Panc1 (cell line): ENCODE data around the gene PLCL1. TPM values are rescaled to one million over a fixed set of nuclear protein-coding genes. Genes with fewer than 3 reads are reported as not detected.

Experiments
- ATAC-seq: fragments of 200-7000 bp; cut with Tn5 transposase; 2 replicates; pipeline ENCODE4 v1.9.1; 2020; ENCODE audit warnings: mild to moderate bottlenecking, moderate library complexity
- BruUV-seq: library from RNA; stranded (reverse); fragments of 400-500 nt; replicated peaks from 2 replicates; lab custom pipeline; 2021; lab: Mats Ljungman, UMichigan
- CTCF ChIA-PET: fragments of 300-600 bp; sonication (Branson Sonifier 250); formaldehyde crosslinking; loops from one replicate; lab custom pipeline; 2022; ENCODE audit warnings: antibody characterized with exemption; lab: Charles Lee
- POLR2A ChIA-PET: fragments of 300-600 bp; sonication (Branson Sonifier 250); formaldehyde crosslinking; loops from one replicate; lab custom pipeline; 2022; ENCODE audit warnings: antibody characterized with exemption; lab: Charles Lee
- DNase-seq: peaks from one replicate; pipeline ENCODE4 v3.0.0-alpha.2; 2010; ENCODE audit warnings: low read depth, low spot score
- H3K27ac ChIP-seq: 2 replicates; pipeline ENCODE4 v1.5.1; 2011; ENCODE audit warnings: mild to moderate bottlenecking, low read length, inconsistent platforms
- H3K27me3 ChIP-seq: fragments of 200-500 bp; sonication (Bioruptor generic); 2 replicates; pipeline ENCODE4 v1.6.0; 2014; ENCODE audit warnings: low read length, inconsistent platforms; ENCODE audit not compliant: control insufficient read depth, insufficient read depth
- H3K36me3 ChIP-seq: fragments of 200-500 bp; sonication (Bioruptor generic); 2 replicates; pipeline ENCODE4 v1.5.1; 2014; ENCODE audit warnings: inconsistent platforms, mild to moderate bottlenecking, low read length, moderate library complexity; ENCODE audit not compliant: control insufficient read depth, insufficient read depth
- H3K4me1 ChIP-seq: 2 replicates; pipeline ENCODE4 v1.5.1; 2011; ENCODE audit warnings: inconsistent platforms, mild to moderate bottlenecking, low read length, moderate library complexity; ENCODE audit not compliant: control insufficient read depth, insufficient read depth
- H3K4me3 ChIP-seq, 2 experiments: 2 replicates each; pipeline ENCODE4 v1.5.1; 2011 to 2012; ENCODE audit warnings: low read depth in 2 of 2, low read length in 2 of 2, mild to moderate bottlenecking in 2 of 2, inconsistent platforms in 1 of 2, moderate library complexity in 1 of 2
- H3K9me3 ChIP-seq: fragments of 200-500 bp; sonication (Bioruptor generic); 2 replicates; pipeline ENCODE4 v1.5.1; 2014; ENCODE audit warnings: low read depth, mild to moderate bottlenecking, inconsistent platforms, low read length, moderate library complexity; ENCODE audit not compliant: control insufficient read depth, insufficient read depth
- POLR2AphosphoS5 ChIP-seq: IDR thresholded peaks from 2 replicates; pipeline ENCODE4 v1.6.1; 2012; ENCODE audit warnings: mild to moderate bottlenecking, low read depth, low read length, moderate library complexity
- SIN3A ChIP-seq: IDR thresholded peaks from 2 replicates; pipeline ENCODE4 v1.6.1; 2012; ENCODE audit warnings: low read depth, mild to moderate bottlenecking, low read length, moderate library complexity, borderline replicate concordance; ENCODE audit not compliant: insufficient read depth
- TCF7L2 ChIP-seq: IDR thresholded peaks from 2 replicates; pipeline ENCODE4 v1.6.1; 2011; ENCODE audit warnings: mild to moderate bottlenecking, low read depth, low read length, inconsistent platforms
- in situ Hi-C: cut with HindIII; loops from 2 replicates; pipeline ENCODE4 v1.10.0; 2016; ENCODE audit warnings: low sequenced_read_pairs, low pct_unique_long_range_greater_than_20kb
- intact Hi-C: fragments of 100-400 bp; cut with micrococcal nuclease; formaldehyde crosslinking; loops from one replicate; pipeline ENCODE4 v1.10.0; 2022; ENCODE audit not compliant: unreplicated experiment
- total RNA-seq: library from RNA; stranded (reverse); gene quantifications from one replicate; pipeline ENCODE4 v1.2.1, GENCODE V29; 2021; ENCODE audit not compliant: unreplicated experiment
- TF ChIP-seq, protein P1 (sequence below), 2 experiments: IDR thresholded peaks; 2 replicates each; pipeline ENCODE4 v1.6.1; 2011 to 2012; ENCODE audit warnings: low read depth in 2 of 2, control low read depth in 1 of 2, low read length in 1 of 2, mild to moderate bottlenecking in 1 of 2, moderate library complexity in 1 of 2; ENCODE audit not compliant: insufficient read depth in 1 of 2
- TF ChIP-seq, protein P2 (sequence below): fragments of 450-650 bp; IDR thresholded peaks from 2 replicates; pipeline ENCODE4 v1.5.1; 2017; ENCODE audit warnings: mild to moderate bottlenecking

PLCL1 gene
- total RNA-seq, 1 experiment from 2014 or later: not detected

DNA sequence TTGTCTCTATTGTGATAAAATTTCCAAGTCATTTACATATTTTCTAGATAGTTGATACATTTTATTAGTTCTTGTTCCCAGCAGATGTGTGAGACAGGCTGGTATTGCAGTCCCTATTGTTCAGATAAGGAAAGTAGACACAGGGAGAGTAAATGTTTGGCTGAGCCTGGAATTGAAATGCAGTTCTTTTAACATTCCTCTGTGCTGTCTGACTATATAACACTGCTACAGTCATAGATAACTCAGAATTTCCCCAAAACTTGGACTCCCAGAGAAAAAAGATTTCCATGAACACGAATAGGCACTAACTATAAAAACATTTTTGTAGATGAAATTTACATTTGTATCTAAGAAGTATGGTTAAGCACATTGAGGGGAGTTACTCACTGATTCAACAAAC, 71.4 kb downstream of the PLCL1 start:
- no peaks in the 10 kb centered on the region for H3K9me3 ChIP-seq
- ChIA-PET CTCF (no interaction called here), POLR2A (no interaction called here)
- no peak overlapping the region for H3K4me3 ChIP-seq
- in situ Hi-C loops (no loop called here), intact Hi-C loops (no loop called here)
- no TSS peak for BruUV-seq
- TF ChIP-seq, protein P1, sequence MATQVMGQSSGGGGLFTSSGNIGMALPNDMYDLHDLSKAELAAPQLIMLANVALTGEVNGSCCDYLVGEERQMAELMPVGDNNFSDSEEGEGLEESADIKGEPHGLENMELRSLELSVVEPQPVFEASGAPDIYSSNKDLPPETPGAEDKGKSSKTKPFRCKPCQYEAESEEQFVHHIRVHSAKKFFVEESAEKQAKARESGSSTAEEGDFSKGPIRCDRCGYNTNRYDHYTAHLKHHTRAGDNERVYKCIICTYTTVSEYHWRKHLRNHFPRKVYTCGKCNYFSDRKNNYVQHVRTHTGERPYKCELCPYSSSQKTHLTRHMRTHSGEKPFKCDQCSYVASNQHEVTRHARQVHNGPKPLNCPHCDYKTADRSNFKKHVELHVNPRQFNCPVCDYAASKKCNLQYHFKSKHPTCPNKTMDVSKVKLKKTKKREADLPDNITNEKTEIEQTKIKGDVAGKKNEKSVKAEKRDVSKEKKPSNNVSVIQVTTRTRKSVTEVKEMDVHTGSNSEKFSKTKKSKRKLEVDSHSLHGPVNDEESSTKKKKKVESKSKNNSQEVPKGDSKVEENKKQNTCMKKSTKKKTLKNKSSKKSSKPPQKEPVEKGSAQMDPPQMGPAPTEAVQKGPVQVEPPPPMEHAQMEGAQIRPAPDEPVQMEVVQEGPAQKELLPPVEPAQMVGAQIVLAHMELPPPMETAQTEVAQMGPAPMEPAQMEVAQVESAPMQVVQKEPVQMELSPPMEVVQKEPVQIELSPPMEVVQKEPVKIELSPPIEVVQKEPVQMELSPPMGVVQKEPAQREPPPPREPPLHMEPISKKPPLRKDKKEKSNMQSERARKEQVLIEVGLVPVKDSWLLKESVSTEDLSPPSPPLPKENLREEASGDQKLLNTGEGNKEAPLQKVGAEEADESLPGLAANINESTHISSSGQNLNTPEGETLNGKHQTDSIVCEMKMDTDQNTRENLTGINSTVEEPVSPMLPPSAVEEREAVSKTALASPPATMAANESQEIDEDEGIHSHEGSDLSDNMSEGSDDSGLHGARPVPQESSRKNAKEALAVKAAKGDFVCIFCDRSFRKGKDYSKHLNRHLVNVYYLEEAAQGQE (IDR thresholded peaks at IDR 0.05; ENCODE audit: insufficient read depth in 1 of 2, low read depth in 2 of 2, low read length in 1 of 2): no peak
- no peak for TF ChIP-seq TCF7L2
- TF ChIP-seq, protein P2, sequence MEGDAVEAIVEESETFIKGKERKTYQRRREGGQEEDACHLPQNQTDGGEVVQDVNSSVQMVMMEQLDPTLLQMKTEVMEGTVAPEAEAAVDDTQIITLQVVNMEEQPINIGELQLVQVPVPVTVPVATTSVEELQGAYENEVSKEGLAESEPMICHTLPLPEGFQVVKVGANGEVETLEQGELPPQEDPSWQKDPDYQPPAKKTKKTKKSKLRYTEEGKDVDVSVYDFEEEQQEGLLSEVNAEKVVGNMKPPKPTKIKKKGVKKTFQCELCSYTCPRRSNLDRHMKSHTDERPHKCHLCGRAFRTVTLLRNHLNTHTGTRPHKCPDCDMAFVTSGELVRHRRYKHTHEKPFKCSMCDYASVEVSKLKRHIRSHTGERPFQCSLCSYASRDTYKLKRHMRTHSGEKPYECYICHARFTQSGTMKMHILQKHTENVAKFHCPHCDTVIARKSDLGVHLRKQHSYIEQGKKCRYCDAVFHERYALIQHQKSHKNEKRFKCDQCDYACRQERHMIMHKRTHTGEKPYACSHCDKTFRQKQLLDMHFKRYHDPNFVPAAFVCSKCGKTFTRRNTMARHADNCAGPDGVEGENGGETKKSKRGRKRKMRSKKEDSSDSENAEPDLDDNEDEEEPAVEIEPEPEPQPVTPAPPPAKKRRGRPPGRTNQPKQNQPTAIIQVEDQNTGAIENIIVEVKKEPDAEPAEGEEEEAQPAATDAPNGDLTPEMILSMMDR: no peak
- no peak for TF ChIP-seq POLR2AphosphoS5
- TF ChIP-seq SIN3A: no peak
- DNase-seq (no peak), ATAC-seq (no peak)
- H3K36me3 ChIP-seq: no peaks in the 10 kb centered on the region
- no peak overlapping the region for H3K27ac ChIP-seq
- no peaks in the 10 kb centered on the region for H3K4me1 ChIP-seq
- no peaks in the 10 kb centered on the region; the same call in none of the 2 replicates for H3K27me3 ChIP-seq

DNA sequence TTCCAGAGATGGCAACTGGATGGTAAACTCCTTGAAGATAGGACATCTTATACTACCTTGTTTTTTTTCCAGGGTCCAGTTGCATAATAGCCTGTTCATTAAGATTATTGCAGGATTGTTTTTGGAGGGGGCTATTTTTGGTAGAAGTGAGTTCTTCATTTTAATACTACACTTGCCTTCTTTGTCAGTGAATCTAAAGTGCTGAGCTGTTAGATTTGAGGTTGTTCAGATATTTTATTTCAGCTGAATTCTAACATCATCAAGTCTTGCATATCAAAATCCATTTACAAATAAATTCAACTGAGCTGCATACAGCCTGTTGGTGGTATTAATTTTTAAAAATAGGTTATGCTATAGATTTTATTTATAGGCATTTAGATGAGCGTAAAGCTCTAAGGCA, 72.1 kb downstream of the PLCL1 start:
- DNase-seq (no peak), ATAC-seq (no peak)
- ChIA-PET POLR2A (no interaction called here), CTCF (no interaction called here)
- Histone ChIP-seq H3K36me3 (no peaks in the 10 kb centered on the region), H3K27me3 (no peaks in the 10 kb centered on the region; the same call in none of the 2 replicates), H3K9me3 (no peaks in the 10 kb centered on the region), H3K27ac (no peak overlapping the region), H3K4me3 (no peak overlapping the region), H3K4me1 (no peaks in the 10 kb centered on the region)
- no TSS peak for BruUV-seq
- in situ Hi-C loops: no loop called here
- intact Hi-C loops: no loop called here
- TF ChIP-seq, protein P1 (IDR thresholded peaks at IDR 0.05; ENCODE audit: insufficient read depth in 1 of 2, low read depth in 2 of 2, low read length in 1 of 2): no peak
- TF ChIP-seq, protein P2: no peak
- no peak for TF ChIP-seq POLR2AphosphoS5
- TF ChIP-seq TCF7L2: no peak
- TF ChIP-seq SIN3A: no peak
